Fibroblast of villous mesenchyme (primary cell): ENCODE results near the gene NOTCH1. TPM values are rescaled to one million over a fixed set of nuclear protein-coding genes. Genes with fewer than 3 reads are reported as not detected.

ENCODE experiments used
- DNase-seq: peaks from one replicate; pipeline ENCODE4 v3.0.0-alpha.2; 2010; ENCODE audit warnings: low read depth
- H3K4me3 ChIP-seq: 2 replicates; pipeline ENCODE4 v1.5.1; 2011; ENCODE audit warnings: low read depth, mild to moderate bottlenecking, low read length
- total RNA-seq: library from RNA; depleted of rRNA; stranded (reverse); fragments of >200 nt; gene quantifications from 2 replicates; pipeline ENCODE4 v1.2.3, GENCODE V29; 2012
- TF ChIP-seq, protein P1 (sequence below): IDR thresholded peaks from 2 replicates; pipeline ENCODE4 v1.5.1; 2012; ENCODE audit warnings: low read depth, mild to moderate bottlenecking, low read length; ENCODE audit not compliant: insufficient read depth

NOTCH1 gene
- total RNA-seq, 1 donor, result 36.7 TPM

DNA sequence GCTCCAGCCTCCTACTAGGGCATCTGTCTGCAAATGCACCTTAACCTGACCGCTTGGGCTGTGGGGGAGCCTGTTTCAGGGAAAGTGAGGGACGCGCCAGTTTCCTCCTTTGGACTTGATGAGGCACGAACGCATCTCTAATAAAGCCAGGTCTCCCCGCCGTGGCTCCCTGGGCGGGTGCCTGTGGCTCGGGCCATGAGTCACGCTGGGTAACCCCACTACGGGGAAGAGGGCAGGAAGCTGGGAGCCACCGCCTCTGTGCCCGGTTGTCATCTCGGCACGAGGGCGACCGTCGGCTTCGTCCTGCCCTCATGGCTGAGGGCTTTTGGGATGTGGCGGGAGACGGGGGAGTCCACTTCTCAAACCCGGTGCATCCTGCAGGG lies 12.1 kb downstream of the NOTCH1 start:
- no peak for DNase-seq
- H3K4me3 ChIP-seq, result no peak overlapping the region
- TF ChIP-seq, protein P1, sequence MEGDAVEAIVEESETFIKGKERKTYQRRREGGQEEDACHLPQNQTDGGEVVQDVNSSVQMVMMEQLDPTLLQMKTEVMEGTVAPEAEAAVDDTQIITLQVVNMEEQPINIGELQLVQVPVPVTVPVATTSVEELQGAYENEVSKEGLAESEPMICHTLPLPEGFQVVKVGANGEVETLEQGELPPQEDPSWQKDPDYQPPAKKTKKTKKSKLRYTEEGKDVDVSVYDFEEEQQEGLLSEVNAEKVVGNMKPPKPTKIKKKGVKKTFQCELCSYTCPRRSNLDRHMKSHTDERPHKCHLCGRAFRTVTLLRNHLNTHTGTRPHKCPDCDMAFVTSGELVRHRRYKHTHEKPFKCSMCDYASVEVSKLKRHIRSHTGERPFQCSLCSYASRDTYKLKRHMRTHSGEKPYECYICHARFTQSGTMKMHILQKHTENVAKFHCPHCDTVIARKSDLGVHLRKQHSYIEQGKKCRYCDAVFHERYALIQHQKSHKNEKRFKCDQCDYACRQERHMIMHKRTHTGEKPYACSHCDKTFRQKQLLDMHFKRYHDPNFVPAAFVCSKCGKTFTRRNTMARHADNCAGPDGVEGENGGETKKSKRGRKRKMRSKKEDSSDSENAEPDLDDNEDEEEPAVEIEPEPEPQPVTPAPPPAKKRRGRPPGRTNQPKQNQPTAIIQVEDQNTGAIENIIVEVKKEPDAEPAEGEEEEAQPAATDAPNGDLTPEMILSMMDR, result no peak

DNA sequence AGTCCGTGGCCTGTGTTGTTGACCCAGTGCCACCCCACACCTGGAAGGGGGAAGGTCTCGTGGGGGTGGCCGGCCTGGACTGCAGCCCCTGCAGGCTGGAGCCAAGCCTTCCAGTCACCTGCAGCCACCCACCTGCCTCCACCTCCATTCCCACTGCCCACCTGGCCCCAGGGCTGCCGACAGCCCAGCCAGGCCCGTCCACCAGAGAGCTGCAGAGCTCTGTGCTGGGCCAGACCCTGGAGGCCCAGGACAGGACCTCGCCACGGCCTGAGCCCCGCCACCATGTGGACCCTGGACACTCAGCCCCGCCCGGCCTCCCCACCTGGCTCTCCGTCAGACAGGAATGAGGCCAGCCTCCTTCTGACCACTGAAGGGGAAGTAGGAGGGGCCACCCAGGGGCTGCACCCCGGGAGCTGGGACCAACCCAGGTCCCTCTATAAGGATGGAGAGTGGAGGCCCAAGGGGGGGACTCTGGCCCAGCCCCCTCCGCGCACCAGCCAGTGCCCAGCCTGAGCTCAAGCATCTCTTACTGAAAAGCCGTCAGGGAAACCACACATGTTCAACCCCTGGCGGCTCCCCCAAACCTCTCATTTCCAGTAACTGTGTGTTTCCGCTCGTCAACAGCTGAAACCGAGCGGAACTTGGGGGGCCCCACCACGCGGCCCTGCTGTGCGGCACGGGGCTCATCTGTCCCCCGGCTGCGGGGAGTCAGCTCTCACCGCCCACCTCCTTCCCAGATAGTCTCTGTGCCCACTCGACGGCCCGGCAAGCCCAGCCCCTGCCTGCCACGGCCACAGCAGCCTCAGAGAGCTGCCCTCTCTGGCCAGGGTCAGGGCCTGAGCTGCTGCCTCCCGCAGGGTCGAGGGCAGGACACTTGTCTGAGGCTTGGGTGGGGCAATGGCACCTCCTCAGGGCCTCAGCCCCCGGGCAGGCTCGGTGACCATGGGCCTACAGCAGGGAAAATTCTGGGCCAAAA lies 12.8 kb downstream of the NOTCH1 start:
- no peak overlapping the region for H3K4me3 ChIP-seq
- TF ChIP-seq, protein P1, result no peak
- no peak for DNase-seq

DNA sequence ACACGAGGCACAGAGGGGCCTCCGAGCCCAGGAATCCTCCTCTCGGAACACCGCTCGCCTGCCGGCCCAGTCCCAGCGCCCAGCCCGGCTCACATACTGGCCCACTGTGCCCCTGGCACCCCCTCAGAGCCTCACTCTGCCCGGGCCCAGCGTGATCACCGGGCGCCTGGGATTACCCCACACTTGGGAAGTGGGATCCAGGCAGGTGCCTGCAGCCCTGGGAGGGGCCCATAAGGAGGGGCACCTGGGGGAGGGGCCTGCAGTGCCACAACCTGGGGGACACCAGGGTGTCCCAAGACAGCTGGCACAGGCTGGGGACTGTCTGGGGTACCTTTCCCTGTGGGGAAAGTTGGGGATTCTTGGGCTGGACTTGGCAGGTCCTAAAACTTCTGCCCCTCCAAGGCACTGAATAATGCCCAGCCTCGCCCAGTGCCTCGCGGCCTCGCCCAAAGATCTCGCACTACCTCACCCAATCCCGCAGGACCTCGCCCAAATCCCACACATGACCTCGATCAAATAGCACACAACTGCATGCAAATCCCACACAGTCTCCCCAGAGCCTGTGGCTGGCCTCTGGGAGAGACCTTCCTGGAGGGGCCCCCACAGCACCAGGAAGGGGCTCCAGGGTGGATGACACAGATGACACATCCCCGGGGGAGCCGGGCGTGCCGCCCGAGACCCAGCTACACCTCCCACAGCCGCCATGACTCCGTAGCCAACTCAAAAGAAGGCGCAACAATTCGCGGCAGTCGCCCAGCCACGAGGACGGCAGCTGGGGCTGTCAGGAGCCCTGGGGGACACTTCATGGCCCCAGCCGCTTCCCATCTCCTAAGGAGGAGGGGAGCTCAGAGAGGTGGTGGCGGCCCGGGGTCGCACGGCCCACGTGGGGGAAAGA lies 13.7 kb downstream of the NOTCH1 start:
- H3K4me3 ChIP-seq, result no peak overlapping the region
- DNase-seq, result no peak
- TF ChIP-seq, protein P1, result no peak

DNA sequence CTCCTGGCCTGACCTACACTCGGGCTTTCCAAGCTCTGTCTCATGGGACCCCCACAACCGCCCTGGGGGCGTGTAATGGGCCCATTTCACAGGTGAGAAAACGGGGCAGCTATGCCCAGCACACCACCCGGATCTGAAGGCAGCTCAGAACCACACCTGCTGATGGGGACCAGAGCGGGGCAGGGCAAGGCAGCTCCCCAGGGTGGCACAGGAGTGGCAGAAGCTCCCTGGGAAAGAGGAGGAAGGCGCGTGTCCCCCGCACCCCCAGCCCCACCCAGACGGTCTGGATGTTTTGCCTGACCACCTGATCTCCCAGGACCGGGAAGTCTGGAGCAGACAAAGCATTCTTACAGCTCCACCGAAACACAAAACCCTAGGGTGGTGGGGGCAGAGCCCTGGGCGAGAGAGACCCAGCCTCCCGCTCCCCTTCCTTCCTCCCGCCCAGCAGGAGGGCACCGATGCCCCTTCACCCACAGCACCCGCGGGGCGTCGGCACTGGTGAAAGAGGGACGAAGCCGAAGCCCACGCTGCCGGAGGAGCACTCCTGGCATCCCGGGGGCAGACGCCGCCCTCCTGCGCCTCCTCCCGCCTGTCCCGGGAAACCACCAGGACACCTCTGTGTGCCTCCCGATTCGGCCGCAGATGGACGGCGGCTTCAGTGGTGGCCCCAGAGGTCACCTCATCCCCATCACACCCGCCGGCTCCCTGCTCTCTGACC lies 14.5 kb downstream of the NOTCH1 start:
- no peak for DNase-seq
- TF ChIP-seq, protein P1, result no peak
- H3K4me3 ChIP-seq, result no peak overlapping the region

DNA sequence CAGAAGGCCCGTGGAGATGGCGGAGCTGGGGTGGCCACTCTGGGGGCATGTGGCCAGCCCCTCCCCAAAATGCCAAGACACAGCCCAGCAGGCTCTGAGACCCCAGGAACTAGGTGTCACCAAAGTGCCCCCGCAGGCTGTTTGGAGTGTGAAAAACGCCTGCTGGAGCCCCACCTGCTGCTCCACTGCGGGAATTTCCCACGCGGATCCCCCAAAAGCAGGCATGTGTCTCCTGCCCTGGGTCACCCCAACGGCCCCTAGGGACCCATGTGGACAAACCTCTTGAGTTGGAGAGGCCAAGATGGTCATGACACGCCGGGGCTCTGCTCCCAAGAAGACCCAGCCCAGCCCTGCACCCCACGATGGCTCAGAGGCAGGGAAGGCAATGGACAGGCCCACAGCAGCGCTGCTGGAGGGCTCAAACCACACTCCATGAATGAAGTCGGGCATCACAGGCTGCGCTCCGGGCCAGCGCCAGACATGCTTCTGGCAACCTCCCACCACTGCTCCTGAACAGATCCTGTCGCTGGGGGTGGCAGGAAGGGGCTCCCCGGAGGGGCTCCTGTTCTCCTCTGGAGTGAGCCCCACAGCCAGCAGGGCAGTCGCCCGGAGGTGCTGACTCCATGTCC lies 15.3 kb downstream of the NOTCH1 start:
- no peak for DNase-seq
- TF ChIP-seq, protein P1, result no peak
- no peak overlapping the region for H3K4me3 ChIP-seq
